Prostate gland (tissue), 2 donors: ENCODE data around the gene WFIKKN1. TPM values are rescaled to one million over a fixed set of nuclear protein-coding genes. Genes with fewer than 3 reads are reported as not detected.

Source experiments
- DNase-seq: peaks from one replicate; pipeline ENCODE4 v3.0.0-alpha.2; 2019; ENCODE audit warnings: low spot score
- H3K27ac ChIP-seq, 2 donors: fragments of 200-600 bp; sonication (generic); 2 replicates each; pipeline ENCODE4 v1.5.1; 2017 to 2019
- H3K27me3 ChIP-seq: fragments of 200-600 bp; sonication (generic); replicated peaks from 2 replicates; pipeline ENCODE4 v1.5.1; 2019; ENCODE audit not compliant: insufficient read depth
- H3K36me3 ChIP-seq, 2 donors: fragments of 200-600 bp; sonication (generic); 1 replicate in 1 of 2; 2 replicates in 1 of 2; pipeline versions ENCODE4 v1.5.1 to v1.8.1; 2017 to 2019
- H3K4me1 ChIP-seq: fragments of 200-600 bp; sonication (generic); replicated peaks from 2 replicates; pipeline ENCODE4 v1.5.1; 2019
- H3K4me3 ChIP-seq, 2 donors: fragments of 200-600 bp; sonication (generic); 2 replicates each; pipeline ENCODE4 v1.5.1; 2017 to 2019
- H3K9me3 ChIP-seq: fragments of 200-600 bp; sonication (generic); 2 replicates; pipeline ENCODE4 v1.5.1; 2017
- CTCF ChIP-seq, 4 experiments: fragments of 200-600 bp in 2 of 4; fragments of 450-650 bp in 2 of 4; sonication (generic) in 2 of 4; IDR thresholded peaks; 1 replicate in 3 of 4; 2 replicates in 1 of 4; pipeline ENCODE4 v1.5.1; 2016 to 2019; ENCODE audit warnings: antibody characterized with exemption in 4 of 4, mild to moderate bottlenecking in 2 of 4, moderate library complexity in 2 of 4
- POLR2A ChIP-seq: fragments of 450-650 bp; IDR thresholded peaks from one replicate; pipeline ENCODE4 v1.6.1; 2016; ENCODE audit warnings: antibody characterized with exemption, mild to moderate bottlenecking
- POLR2AphosphoS5 ChIP-seq: sonication (generic); formaldehyde crosslinking; IDR thresholded peaks from one replicate; pipeline ENCODE4 v1.6.1; 2017; ENCODE audit warnings: antibody characterized with exemption
- WGBS: methylation state at CpG from one replicate; pipeline ENCODE4 v1.1.5; 2018; 5-methylcytosine and 5-hydroxymethylcytosine counted together
- intact Hi-C: fragments of 100-400 bp; cut with DNase I; formaldehyde crosslinking; loops from one replicate; pipeline ENCODE4 v1.14.2; 2022
- total RNA-seq, 2 donors: library from RNA; depleted of rRNA; stranded (reverse); fragments of >200 nt; gene quantifications; one replicate each; pipeline ENCODE4 v1.1.0, GENCODE V29; 2016

Gene WFIKKN1
- total RNA-seq, 2 donors from 2014 or later: 1.5 to 1.9 TPM

- H3K9me3 ChIP-seq: no peaks in the 10 kb centered on the region
- TF ChIP-seq CTCF (IDR thresholded peaks at IDR 0.05) (no peak), POLR2AphosphoS5 (no peak), POLR2A (no peak)
- DNase-seq: no peak
- H3K27me3 ChIP-seq: no peaks in the 10 kb centered on the region
- WGBS: 7% methylated on average over 30 of the region's 50 CpGs
- H3K36me3 ChIP-seq: peaks cover 17 to 37% of the 10 kb centered on the region in 2 donors
- peaks cover 7% of the 10 kb centered on the region for H3K4me1 ChIP-seq
- intact Hi-C loops: no loop called here
- peak overlapping the region; percentile 84 to 86 for H3K27ac ChIP-seq
- H3K4me3 ChIP-seq: peak overlapping the region; percentile 73 to 99
Measured at GRCh38 chr16:668519-669171, 37.9 kb downstream of the WFIKKN1 start.

GRCh38 chr16:669666-670065, 38.9 kb downstream of the WFIKKN1 start:
- Histone ChIP-seq H3K9me3 (no peaks in the 10 kb centered on the region), H3K27ac (no peak overlapping the region), H3K36me3 (peaks cover 17 to 37% of the 10 kb centered on the region in 2 donors), H3K4me1 (peaks cover 7% of the 10 kb centered on the region), H3K4me3 (no peak overlapping the region), H3K27me3 (no peaks in the 10 kb centered on the region)
- intact Hi-C loops: no loop called here
- no peak for DNase-seq
- TF ChIP-seq CTCF (IDR thresholded peaks at IDR 0.05) (no peak), POLR2A (no peak), POLR2AphosphoS5 (no peak)
- 92% methylated on average over 13 of the region's 13 CpGs for WGBS

GRCh38 chr16:670485-671352, 39.9 kb downstream of the WFIKKN1 start:
- H3K4me3 ChIP-seq: no peak overlapping the region
- DNase-seq: no peak
- no peaks in the 10 kb centered on the region for H3K27me3 ChIP-seq
- intact Hi-C loops: no loop called here
- peaks cover 17 to 37% of the 10 kb centered on the region in 2 donors for H3K36me3 ChIP-seq
- H3K27ac ChIP-seq: no peak overlapping the region
- 91% methylated on average over 50 of the region's 52 CpGs for WGBS
- TF ChIP-seq POLR2A (no peak), CTCF (IDR thresholded peaks at IDR 0.05) (no peak), POLR2AphosphoS5 (no peak)
- H3K4me1 ChIP-seq: peaks cover 7% of the 10 kb centered on the region
- H3K9me3 ChIP-seq: no peaks in the 10 kb centered on the region

GRCh38 chr16:671353-672131, 40.8 kb downstream of the WFIKKN1 start:
- no peak for DNase-seq
- intact Hi-C loops: no loop called here
- H3K27me3 ChIP-seq: no peaks in the 10 kb centered on the region
- no peak overlapping the region for H3K27ac ChIP-seq
- H3K4me1 ChIP-seq: peaks cover 7% of the 10 kb centered on the region
- 81% methylated on average over 35 of the region's 40 CpGs for WGBS
- TF ChIP-seq POLR2A (no peak), POLR2AphosphoS5 (no peak), CTCF (IDR thresholded peaks at IDR 0.05) (no peak)
- H3K36me3 ChIP-seq: peaks cover 17 to 37% of the 10 kb centered on the region in 2 donors
- H3K9me3 ChIP-seq: no peaks in the 10 kb centered on the region
- H3K4me3 ChIP-seq: no peak overlapping the region
